NCI-H2081 (cell line): ENCODE data around the gene MBTD1.
A peak's percentile ranks its signal among the peaks of the same experiment; 100 is the strongest.
"Not testable (repeated sequence)": the region's sequence is repeated elsewhere in the genome, so short reads cannot be mapped to it uniquely, and the experiment has no call there.

Experiments used
- DNase-seq, 2 experiments: peaks; one replicate each; lab custom pipeline; 2025; lab: John Stamatoyannopoulos, UW

MBTD1 gene

GRCh38 chr17:51255673-51256072, 4.2 kb downstream of the MBTD1 start:
- no peak for DNase-seq

- no peak for DNase-seq
Observed at GRCh38 chr17:51251010-51251409, 8.8 kb downstream of the MBTD1 start.

GRCh38 chr17:51250314-51250840, 9.5 kb downstream of the MBTD1 start:
- DNase-seq = no peak

- no peak for DNase-seq
Observed at GRCh38 chr17:51245535-51245934, 14.3 kb downstream of the MBTD1 start.

GRCh38 chr17:51244041-51244440, 15.8 kb downstream of the MBTD1 start:
- no peak for DNase-seq

- DNase-seq = no peak
Observed at GRCh38 chr17:51240275-51240674, 19.6 kb downstream of the MBTD1 start.

- no peak for DNase-seq
Observed at GRCh38 chr17:51238255-51238887, 21.5 kb downstream of the MBTD1 start.

- DNase-seq = no peak
Observed at GRCh38 chr17:51234162-51234561, 25.7 kb downstream of the MBTD1 start.

GRCh38 chr17:51231999-51232398, 27.9 kb downstream of the MBTD1 start:
- no peak for DNase-seq

GRCh38 chr17:51230306-51230705, 29.5 kb downstream of the MBTD1 start:
- no peak for DNase-seq

- no peak for DNase-seq
Observed at GRCh38 chr17:51229889-51230288, 30.0 kb downstream of the MBTD1 start.

- no peak for DNase-seq
Observed at GRCh38 chr17:51228161-51228560, 31.7 kb downstream of the MBTD1 start.

GRCh38 chr17:51225523-51225922, 34.3 kb downstream of the MBTD1 start:
- DNase-seq = not testable (repeated sequence)

- no peak for DNase-seq
Observed at GRCh38 chr17:51224402-51225262, 35.2 kb downstream of the MBTD1 start.

GRCh38 chr17:51221322-51221721, 38.5 kb downstream of the MBTD1 start:
- no peak for DNase-seq

- DNase-seq = peak in 1 of 2 experiments; percentile 15
Observed at GRCh38 chr17:51217946-51218345, 41.9 kb downstream of the MBTD1 start.

- no peak for DNase-seq
Observed at GRCh38 chr17:51214920-51215319, 44.9 kb downstream of the MBTD1 start.

GRCh38 chr17:51203838-51204237, 56.0 kb downstream of the MBTD1 start:
- no peak for DNase-seq

- DNase-seq = no peak
Observed at GRCh38 chr17:51200846-51201245, 59.0 kb downstream of the MBTD1 start.

GRCh38 chr17:51200295-51200694, 59.6 kb downstream of the MBTD1 start:
- no peak for DNase-seq

- no peak for DNase-seq
Observed at GRCh38 chr17:51197754-51198153, 62.1 kb downstream of the MBTD1 start.

GRCh38 chr17:51191895-51192294, 68.0 kb downstream of the MBTD1 start:
- DNase-seq = no peak

GRCh38 chr17:51189628-51190027, 70.2 kb downstream of the MBTD1 start:
- DNase-seq = no peak
